OCI-LY1 (cell line): ENCODE data around the gene YARS1.

ENCODE experiments used
- EZH2 ChIP-seq: fragments of 200-600 bp; sonication (generic), shearing (Covaris generic); IDR thresholded peaks from 2 replicates; pipeline ENCODE4 v1.8.0; 2017; ENCODE audit warnings: borderline replicate concordance, mixed run types, mild to moderate bottlenecking, antibody characterized with exemption, low read length, moderate library complexity, mixed read lengths
- TF ChIP-seq, protein P1 (sequence below): fragments of 200-600 bp; sonication (generic), shearing (Covaris generic); IDR thresholded peaks from 2 replicates; pipeline ENCODE4 v1.5.1; 2017; ENCODE audit warnings: mild to moderate bottlenecking, antibody characterized with exemption, low read length, moderate library complexity, mixed read lengths

DNA sequence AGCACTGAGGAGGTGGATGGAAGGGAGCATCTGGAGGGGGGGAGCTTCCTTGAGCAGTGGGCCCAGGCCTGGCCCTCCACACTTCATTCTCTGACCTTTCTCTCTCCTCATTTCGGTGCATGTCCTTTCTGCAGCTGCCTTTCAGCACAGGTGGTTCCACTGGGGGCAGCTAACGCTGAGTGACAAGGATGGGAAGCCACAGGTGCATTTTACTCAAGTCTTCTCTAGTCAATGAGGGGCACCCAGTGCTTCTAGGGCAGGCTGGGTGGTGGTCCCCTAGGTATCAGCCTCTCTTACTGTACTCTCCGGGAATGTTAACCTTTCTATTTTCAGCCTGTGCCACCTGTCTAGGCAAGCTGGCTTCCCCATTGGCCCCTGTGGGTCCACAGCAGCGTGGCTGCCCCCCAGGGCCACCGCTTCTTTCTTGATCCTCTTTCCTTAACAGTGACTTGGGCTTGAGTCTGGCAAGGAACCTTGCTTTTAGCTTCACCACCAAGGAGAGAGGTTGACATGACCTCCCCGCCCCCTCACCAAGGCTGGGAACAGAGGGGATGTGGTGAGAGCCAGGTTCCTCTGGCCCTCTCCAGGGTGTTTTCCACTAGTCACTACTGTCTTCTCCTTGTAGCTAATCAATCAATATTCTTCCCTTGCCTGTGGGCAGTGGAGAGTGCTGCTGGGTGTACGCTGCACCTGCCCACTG lies 43.2 kb downstream of the YARS1 start:
- TF ChIP-seq, protein P1, sequence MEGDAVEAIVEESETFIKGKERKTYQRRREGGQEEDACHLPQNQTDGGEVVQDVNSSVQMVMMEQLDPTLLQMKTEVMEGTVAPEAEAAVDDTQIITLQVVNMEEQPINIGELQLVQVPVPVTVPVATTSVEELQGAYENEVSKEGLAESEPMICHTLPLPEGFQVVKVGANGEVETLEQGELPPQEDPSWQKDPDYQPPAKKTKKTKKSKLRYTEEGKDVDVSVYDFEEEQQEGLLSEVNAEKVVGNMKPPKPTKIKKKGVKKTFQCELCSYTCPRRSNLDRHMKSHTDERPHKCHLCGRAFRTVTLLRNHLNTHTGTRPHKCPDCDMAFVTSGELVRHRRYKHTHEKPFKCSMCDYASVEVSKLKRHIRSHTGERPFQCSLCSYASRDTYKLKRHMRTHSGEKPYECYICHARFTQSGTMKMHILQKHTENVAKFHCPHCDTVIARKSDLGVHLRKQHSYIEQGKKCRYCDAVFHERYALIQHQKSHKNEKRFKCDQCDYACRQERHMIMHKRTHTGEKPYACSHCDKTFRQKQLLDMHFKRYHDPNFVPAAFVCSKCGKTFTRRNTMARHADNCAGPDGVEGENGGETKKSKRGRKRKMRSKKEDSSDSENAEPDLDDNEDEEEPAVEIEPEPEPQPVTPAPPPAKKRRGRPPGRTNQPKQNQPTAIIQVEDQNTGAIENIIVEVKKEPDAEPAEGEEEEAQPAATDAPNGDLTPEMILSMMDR = no peak
- TF ChIP-seq EZH2 = no peak
